ENCODE results near the gene PGLYRP4. TPM values are rescaled to one million over a fixed set of nuclear protein-coding genes. Genes with fewer than 3 reads are reported as not detected.

PGLYRP4 gene
- total and polyA plus RNA-seq, 2 donors, result 0.10 TPM; not detected in 1

- WGBS, result 79% methylated on average over 1 of the region's 1 CpG
- H3K27ac ChIP-seq (ENCODE audit: low read depth), result no peak overlapping the region
- H3K4me3 ChIP-seq (ENCODE audit: low read depth, low read length), result no peak overlapping the region
- no peaks in the 10 kb centered on the region for H3K36me3 ChIP-seq (ENCODE audit: insufficient read depth)
- no peak for DNase-seq (ENCODE audit: extremely low spot score)
- no peaks in the 10 kb centered on the region for H3K4me1 ChIP-seq (ENCODE audit: insufficient read depth)
Measured at GRCh38 chr1:153389401-153389800, 40.8 kb upstream of the PGLYRP4 start.

GRCh38 chr1:153387785-153388184, 39.1 kb upstream of the PGLYRP4 start:
- H3K36me3 ChIP-seq (ENCODE audit: insufficient read depth), result no peaks in the 10 kb centered on the region
- 77% methylated on average over 4 of the region's 4 CpGs for WGBS
- no peaks in the 10 kb centered on the region for H3K4me1 ChIP-seq (ENCODE audit: insufficient read depth)
- no peak overlapping the region for H3K4me3 ChIP-seq (ENCODE audit: low read depth, low read length)
- DNase-seq (ENCODE audit: extremely low spot score), result no peak
- H3K27ac ChIP-seq (ENCODE audit: low read depth), result no peak overlapping the region

- Histone ChIP-seq H3K27ac (ENCODE audit: low read depth) (no peak overlapping the region), H3K4me1 (ENCODE audit: insufficient read depth) (no peaks in the 10 kb centered on the region), H3K4me3 (ENCODE audit: low read depth, low read length) (no peak overlapping the region), H3K36me3 (ENCODE audit: insufficient read depth) (no peaks in the 10 kb centered on the region)
- DNase-seq (ENCODE audit: extremely low spot score), result no peak
- WGBS, result 82% methylated on average over 4 of the region's 4 CpGs
Measured at GRCh38 chr1:153387001-153387400, 38.4 kb upstream of the PGLYRP4 start.

- Histone ChIP-seq H3K27ac (ENCODE audit: low read depth) (no peak overlapping the region), H3K4me3 (ENCODE audit: low read depth, low read length) (no peak overlapping the region), H3K4me1 (ENCODE audit: insufficient read depth) (no peaks in the 10 kb centered on the region), H3K36me3 (ENCODE audit: insufficient read depth) (no peaks in the 10 kb centered on the region)
- 69% methylated on average over 5 of the region's 5 CpGs for WGBS
- no peak for DNase-seq (ENCODE audit: extremely low spot score)
Measured at GRCh38 chr1:153386500-153386901, 37.9 kb upstream of the PGLYRP4 start.

DNA sequence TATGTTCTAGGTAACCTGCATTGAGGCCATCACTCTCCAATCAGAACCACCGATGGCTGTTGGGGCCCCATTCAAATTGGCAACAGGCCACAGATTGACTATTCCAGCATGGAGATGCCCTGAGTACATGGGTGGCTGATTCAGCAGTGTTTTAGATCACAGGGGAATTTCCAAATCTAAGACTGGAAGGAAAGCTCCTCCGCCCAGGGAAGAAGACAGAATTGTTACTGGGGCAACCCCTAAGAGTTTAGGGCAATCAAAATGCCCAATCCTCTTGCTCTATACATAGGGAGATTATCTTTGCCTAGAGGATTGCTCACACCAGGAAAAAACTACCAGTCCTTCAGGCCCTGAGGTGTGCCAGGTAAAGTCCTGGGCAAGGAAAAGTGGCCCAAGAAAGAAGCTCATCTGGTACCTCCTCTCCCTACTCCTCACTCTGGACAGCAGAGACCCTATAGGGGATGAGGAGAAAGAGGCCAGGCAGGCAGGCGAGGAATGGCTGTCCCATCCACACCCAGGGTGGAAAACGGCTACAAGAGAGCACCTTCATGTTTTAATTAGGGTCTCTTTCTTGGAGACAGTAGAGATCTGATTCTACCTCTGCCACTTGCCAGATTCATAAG, 36.4 kb upstream of the PGLYRP4 start:
- Histone ChIP-seq H3K4me3 (ENCODE audit: low read depth, low read length) (no peak overlapping the region), H3K36me3 (ENCODE audit: insufficient read depth) (no peaks in the 10 kb centered on the region), H3K27ac (ENCODE audit: low read depth) (no peak overlapping the region), H3K4me1 (ENCODE audit: insufficient read depth) (no peaks in the 10 kb centered on the region)
- DNase-seq (ENCODE audit: extremely low spot score), result no peak
- WGBS, result 74% methylated on average over 4 of the region's 4 CpGs

DNA sequence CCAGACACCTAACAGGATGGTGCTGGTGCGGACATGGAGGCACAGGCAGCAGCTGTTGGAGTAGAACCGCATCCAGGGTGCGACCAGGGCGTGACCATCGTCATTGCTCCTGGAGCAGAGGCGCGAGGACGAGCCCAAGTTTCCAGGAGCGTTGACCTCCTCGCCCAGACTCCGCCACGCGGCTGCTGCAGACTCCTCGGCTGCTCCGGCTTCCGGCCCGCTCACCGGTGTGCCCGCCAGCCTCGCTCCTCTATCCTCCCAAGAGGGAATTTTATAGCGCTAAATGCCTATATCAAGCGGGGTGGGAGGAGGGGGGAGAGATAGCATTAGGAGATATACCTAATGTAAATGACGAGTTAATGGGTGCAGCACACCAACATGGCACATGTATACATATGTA, 32.1 kb upstream of the PGLYRP4 start:
- Histone ChIP-seq H3K27ac (ENCODE audit: low read depth) (no peak overlapping the region), H3K4me1 (ENCODE audit: insufficient read depth) (no peaks in the 10 kb centered on the region), H3K4me3 (ENCODE audit: low read depth, low read length) (no peak overlapping the region), H3K36me3 (ENCODE audit: insufficient read depth) (no peaks in the 10 kb centered on the region)
- no peak for DNase-seq (ENCODE audit: extremely low spot score)
- 93% methylated on average over 23 of the region's 23 CpGs for WGBS

DNA sequence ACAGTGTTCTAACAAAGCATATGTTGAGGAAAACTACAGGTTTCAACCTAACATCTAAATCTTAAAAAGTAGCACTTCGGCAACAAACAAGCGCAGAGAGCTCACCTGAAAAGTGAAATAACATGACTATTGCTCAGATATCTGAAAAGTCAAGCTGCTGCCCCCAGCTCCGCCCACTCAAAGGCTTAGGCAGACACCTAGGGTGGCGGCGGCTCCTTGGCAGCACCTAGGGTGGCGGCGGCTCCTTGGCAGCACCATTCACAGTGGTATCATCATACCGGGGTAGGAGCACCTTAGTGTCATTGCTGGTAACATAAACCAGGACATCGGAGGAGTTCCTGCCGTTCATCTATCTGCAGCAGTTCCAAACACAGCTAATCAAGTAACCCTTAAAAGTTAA, 30.9 kb upstream of the PGLYRP4 start:
- no peak for DNase-seq (ENCODE audit: extremely low spot score)
- Histone ChIP-seq H3K4me3 (ENCODE audit: low read depth, low read length) (no peak overlapping the region), H3K36me3 (ENCODE audit: insufficient read depth) (no peaks in the 10 kb centered on the region), H3K4me1 (ENCODE audit: insufficient read depth) (no peaks in the 10 kb centered on the region), H3K27ac (ENCODE audit: low read depth) (no peak overlapping the region)
- 84% methylated on average over 10 of the region's 10 CpGs for WGBS

- Histone ChIP-seq H3K27ac (ENCODE audit: low read depth) (no peak within 1 kb of the TSS), H3K36me3 (ENCODE audit: insufficient read depth) (no peaks in the 10 kb centered on the region)
- 79% methylated on average over 1 of the region's 1 CpG for WGBS
Measured at GRCh38 chr1:153375511-153375910, 26.9 kb upstream of the PGLYRP4 start, which contains the start of gene S100A12. S100A12 (minus strand) TSS chr1:153375621; CDS start chr1:153374592, 1,029 bp downstream.

GRCh38 chr1:153374071-153374470, 25.4 kb upstream of the PGLYRP4 start:
- H3K4me1 ChIP-seq (ENCODE audit: insufficient read depth), result no peaks in the 10 kb centered on the region
- WGBS, result 67% methylated on average over 2 of the region's 2 CpGs

More at GRCh38 chr1:153375511-153375910, 26.9 kb upstream of the PGLYRP4 start, which contains the start of gene S100A12:
- no peak for DNase-seq (ENCODE audit: extremely low spot score)
- Histone ChIP-seq H3K4me3 (ENCODE audit: low read depth, low read length) (no peak within 1 kb of the TSS), H3K4me1 (ENCODE audit: insufficient read depth) (no peaks in the 10 kb centered on the region)

DNA sequence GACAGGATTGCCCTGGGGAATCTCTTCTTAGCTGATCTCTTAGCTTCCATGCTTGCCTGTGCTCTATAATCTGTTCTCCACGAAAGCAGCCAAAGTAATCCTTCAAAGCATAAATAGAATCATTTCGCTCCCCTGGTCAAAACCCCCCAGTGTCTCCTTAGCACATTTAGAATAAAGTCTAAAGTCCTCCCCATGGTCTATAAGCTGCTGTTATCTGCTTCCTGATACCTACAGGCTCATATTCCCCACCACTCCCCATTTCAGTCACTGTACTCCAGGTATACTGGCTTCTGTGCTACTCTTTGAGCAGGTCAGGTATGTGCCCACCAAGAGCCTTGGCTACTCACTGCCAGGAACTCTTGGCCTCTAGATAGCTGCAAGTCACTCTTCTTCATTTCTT, 23.9 kb upstream of the PGLYRP4 start:
- Histone ChIP-seq H3K27ac (ENCODE audit: low read depth) (no peak overlapping the region), H3K4me1 (ENCODE audit: insufficient read depth) (no peaks in the 10 kb centered on the region), H3K36me3 (ENCODE audit: insufficient read depth) (no peaks in the 10 kb centered on the region), H3K4me3 (ENCODE audit: low read depth, low read length) (no peak overlapping the region)
- 80% methylated on average over 2 of the region's 2 CpGs for WGBS
- DNase-seq (ENCODE audit: extremely low spot score), result no peak

More at GRCh38 chr1:153374071-153374470, 25.4 kb upstream of the PGLYRP4 start:
- no peak for DNase-seq (ENCODE audit: extremely low spot score)
- H3K4me3 ChIP-seq (ENCODE audit: low read depth, low read length), result no peak overlapping the region
- no peak overlapping the region for H3K27ac ChIP-seq (ENCODE audit: low read depth)
- no peaks in the 10 kb centered on the region for H3K36me3 ChIP-seq (ENCODE audit: insufficient read depth)

GRCh38 chr1:153371231-153371630, 22.6 kb upstream of the PGLYRP4 start:
- Histone ChIP-seq H3K4me1 (ENCODE audit: insufficient read depth) (no peaks in the 10 kb centered on the region), H3K36me3 (ENCODE audit: insufficient read depth) (no peaks in the 10 kb centered on the region), H3K27ac (ENCODE audit: low read depth) (no peak overlapping the region), H3K4me3 (ENCODE audit: low read depth, low read length) (no peak overlapping the region)
- WGBS, result 88% methylated on average over 1 of the region's 1 CpG
- DNase-seq (ENCODE audit: extremely low spot score), result no peak

- Histone ChIP-seq H3K36me3 (ENCODE audit: insufficient read depth) (no peaks in the 10 kb centered on the region), H3K4me1 (ENCODE audit: insufficient read depth) (no peaks in the 10 kb centered on the region), H3K4me3 (ENCODE audit: low read depth, low read length) (no peak overlapping the region), H3K27ac (ENCODE audit: low read depth) (no peak overlapping the region)
- 74% methylated on average over 3 of the region's 3 CpGs for WGBS
- no peak for DNase-seq (ENCODE audit: extremely low spot score)
Measured at GRCh38 chr1:153370146-153370545, 21.5 kb upstream of the PGLYRP4 start.

- no peak for DNase-seq (ENCODE audit: extremely low spot score)
- no peak overlapping the region for H3K27ac ChIP-seq (ENCODE audit: low read depth)
- H3K4me3 ChIP-seq (ENCODE audit: low read depth, low read length), result no peak overlapping the region
- H3K36me3 ChIP-seq (ENCODE audit: insufficient read depth), result no peaks in the 10 kb centered on the region
- H3K4me1 ChIP-seq (ENCODE audit: insufficient read depth), result no peaks in the 10 kb centered on the region
- WGBS, result 59% methylated on average over 2 of the region's 2 CpGs
Measured at GRCh38 chr1:153368495-153368894, 19.9 kb upstream of the PGLYRP4 start.

- DNase-seq (ENCODE audit: extremely low spot score), result no peak
- Histone ChIP-seq H3K4me3 (ENCODE audit: low read depth, low read length) (no peak overlapping the region), H3K36me3 (ENCODE audit: insufficient read depth) (no peaks in the 10 kb centered on the region), H3K27ac (ENCODE audit: low read depth) (no peak overlapping the region), H3K4me1 (ENCODE audit: insufficient read depth) (no peaks in the 10 kb centered on the region)
- WGBS, result 48% methylated on average over 2 of the region's 2 CpGs
Measured at GRCh38 chr1:153367090-153367489, 18.4 kb upstream of the PGLYRP4 start.

- no peaks in the 10 kb centered on the region for H3K36me3 ChIP-seq (ENCODE audit: insufficient read depth)
- no peak overlapping the region for H3K4me3 ChIP-seq (ENCODE audit: low read depth, low read length)
- H3K4me1 ChIP-seq (ENCODE audit: insufficient read depth), result no peaks in the 10 kb centered on the region
- no peak for DNase-seq (ENCODE audit: extremely low spot score)
- WGBS, result 79% methylated on average over 6 of the region's 6 CpGs
- no peak overlapping the region for H3K27ac ChIP-seq (ENCODE audit: low read depth)
Measured at GRCh38 chr1:153366261-153366660, 17.6 kb upstream of the PGLYRP4 start.
